Measurements from ENCODE around the gene CCP110.
A peak's percentile ranks its signal among the peaks of the same experiment; 100 is the strongest.
"Not testable (repeated sequence)": the region's sequence is repeated elsewhere in the genome, so short reads cannot be mapped to it uniquely, and the experiment has no call there.

Gene CCP110

GRCh38 chr16:19512297-19512696, 11.4 kb upstream of the CCP110 start:
- no peak for DNase-seq

GRCh38 chr16:19513377-19514053, 10.2 kb upstream of the CCP110 start:
- DNase-seq: no peak

GRCh38 chr16:19515757-19516156, 8.0 kb upstream of the CCP110 start:
- DNase-seq: no peak

GRCh38 chr16:19517424-19518089, 6.2 kb upstream of the CCP110 start:
- no peak for DNase-seq

DNA sequence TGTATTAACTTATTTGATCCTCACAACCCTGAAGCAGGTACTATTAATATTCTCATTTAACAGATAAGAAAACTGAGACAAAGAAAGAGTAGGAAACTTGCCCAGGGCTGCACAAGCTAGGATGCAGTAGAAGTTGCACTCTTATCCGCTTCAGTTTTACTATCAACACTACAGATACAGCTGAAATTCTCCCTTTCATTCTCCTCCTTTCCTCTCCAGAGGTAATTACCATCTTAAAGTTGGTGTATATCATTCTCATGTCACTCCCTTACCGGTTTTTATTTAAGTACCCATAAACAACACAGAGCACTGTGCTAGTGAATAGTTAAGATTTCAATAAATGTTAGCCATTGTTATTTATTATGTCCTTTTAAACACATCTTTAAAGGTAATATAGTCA, 5.4 kb upstream of the CCP110 start:
- DNase-seq: no peak

- no peak for DNase-seq
Observed at GRCh38 chr16:19520861-19521331, 2.8 kb upstream of the CCP110 start.

- peak; percentile 96 for DNase-seq
Observed at GRCh38 chr16:19521471-19522396, 2.0 kb upstream of the CCP110 start, which contains the start of gene GDE1. Gene GDE1 (minus strand): TSS chr16:19522098. CDS start chr16:19521964, 134 bp downstream.

DNA sequence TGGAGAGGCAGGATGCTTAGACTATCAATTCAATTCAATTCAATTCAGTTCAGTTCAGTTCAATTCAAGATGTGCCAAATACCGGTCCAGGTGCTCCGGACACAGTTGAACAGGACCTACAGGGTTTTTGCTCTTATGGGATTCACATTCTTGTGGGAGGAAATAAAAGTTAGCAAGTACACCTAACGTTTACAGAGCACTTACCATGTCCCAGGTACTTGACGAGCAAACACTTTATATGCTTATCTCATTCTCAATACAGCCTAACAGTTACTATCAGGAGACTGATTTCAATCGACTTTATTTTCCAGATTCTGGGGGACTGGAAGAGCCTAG, 1.4 kb upstream of the CCP110 start:
- DNase-seq: no peak

GRCh38 chr16:19522760-19523159, 982 bp upstream of the CCP110 start:
- DNase-seq: no peak

DNA sequence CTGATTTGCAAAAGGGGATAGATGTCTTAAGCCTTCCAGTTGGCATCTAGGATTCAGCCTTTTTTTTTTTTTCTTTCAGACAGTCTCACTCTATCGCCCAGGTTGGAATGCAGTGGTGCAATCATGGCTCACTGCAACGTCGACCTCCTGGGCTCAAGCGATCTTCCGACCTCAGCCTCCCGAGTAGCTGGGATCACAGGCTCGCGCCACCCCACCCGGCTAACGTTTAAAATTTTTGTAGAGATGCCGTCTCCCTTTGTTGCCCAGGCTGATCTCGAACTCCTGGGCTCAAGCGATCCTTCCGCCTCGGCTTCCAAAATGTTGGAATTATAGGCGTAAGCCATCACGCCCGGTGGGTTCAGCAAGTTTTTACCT, 571 bp upstream of the CCP110 start:
- no peak for DNase-seq

DNA sequence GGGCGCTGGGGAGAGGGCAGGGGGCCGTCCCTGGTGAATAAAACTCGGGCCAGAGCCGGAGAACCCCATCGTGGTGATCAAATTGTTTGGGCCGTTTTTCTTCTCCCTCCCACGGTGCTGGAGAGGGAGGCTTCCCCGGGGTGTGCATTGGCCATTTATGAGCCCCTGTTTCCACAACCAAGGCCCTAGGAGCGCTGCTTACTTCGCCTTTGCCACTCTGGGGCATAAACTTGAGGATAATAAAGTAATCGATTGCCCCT, 544 bp downstream of the CCP110 start:
- DNase-seq: no peak

DNA sequence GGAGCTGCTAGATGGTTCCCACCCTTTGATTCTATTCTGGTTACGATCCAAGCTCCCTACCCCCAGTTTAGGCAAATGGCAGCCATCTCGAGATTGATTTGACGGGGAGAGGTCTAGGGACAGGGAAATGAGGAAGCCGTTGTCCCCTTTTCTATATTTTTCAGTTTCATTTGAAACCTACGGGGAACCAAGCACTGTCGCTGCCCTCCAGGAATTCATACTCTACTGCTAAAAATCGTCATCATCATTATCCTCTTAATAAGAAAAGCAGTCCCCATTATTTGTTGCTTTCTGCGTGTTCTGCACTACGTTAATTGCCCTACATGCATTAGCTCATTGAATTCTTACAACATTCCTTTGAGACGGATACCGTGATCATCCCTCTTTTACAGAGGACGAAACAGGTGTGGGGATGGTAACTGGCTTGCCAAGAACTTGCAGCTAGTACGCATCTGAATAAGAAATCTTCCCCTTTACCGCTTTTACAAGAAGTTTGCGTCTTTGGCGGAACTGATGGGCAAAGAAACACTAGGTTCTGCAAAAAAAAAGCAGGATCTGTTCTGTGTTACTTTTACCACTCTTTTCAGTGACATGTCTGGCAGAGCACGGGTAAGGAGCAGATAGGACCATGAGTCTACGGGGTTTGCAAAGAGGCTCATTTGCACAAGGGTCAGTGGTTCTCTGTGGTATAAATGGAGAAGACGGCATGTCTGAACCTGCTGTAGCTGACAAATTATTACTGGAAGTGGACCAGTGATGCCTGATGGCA, 1.1 kb downstream of the CCP110 start:
- no peak for DNase-seq

GRCh38 chr16:19525385-19525723, 1.6 kb downstream of the CCP110 start:
- DNase-seq: no peak

DNA sequence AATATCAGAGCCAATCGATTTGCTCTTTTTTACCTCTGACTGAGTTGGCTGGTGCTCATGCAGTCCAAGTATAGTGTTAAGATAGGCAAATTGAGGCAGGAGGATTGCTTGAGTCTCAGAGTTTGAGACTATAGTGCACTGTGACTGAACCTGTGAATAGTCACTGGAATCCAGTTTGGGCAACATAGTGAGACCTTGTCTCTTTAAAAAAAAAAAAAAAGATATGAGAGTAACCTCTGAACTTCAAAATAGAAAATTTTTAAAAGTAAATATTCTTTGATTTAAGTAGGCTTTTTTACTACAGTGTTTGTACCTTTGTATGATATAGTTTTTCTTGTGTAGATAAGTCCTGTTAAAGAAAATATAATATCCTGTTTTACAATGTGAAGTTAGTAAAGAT, 3.4 kb downstream of the CCP110 start:
- DNase-seq: no peak

- DNase-seq: no peak
Observed at GRCh38 chr16:19528666-19529065, 4.9 kb downstream of the CCP110 start.

- DNase-seq: no peak
Observed at GRCh38 chr16:19532601-19533000, 8.9 kb downstream of the CCP110 start.

DNA sequence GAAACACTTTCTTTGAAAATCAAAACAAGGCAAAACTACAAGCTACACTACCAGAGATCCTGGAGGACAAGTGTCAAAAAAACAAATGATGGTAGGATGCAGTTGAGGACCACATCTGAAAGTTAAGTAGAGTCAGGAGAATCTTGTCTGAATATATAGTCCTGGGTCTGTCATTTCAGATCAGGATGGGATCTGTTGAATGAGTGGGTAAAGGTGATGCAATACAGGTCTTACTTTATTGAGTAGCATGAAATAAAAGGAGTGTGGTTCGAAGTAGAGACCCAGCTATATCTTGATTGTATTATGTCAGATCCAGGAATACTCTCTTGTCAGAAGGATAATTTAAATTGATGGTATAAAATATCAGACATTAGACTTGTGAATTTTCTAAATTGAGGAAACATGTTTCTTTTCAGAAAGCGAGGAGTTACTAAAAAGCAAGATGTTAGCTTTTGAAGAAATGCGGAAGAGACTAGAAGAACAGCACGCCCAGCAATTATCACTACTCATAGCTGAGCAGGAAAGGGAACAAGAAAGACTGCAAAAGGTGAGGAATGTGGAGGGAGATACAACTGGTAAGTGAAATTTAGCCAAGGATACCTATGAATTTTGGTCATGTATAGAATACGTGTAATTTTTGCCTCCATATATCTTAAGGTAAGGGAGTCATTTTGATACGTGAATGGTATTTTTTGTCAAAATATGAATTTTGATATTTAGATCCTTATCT, 16.7 kb downstream of the CCP110 start:
- no peak for DNase-seq

DNA sequence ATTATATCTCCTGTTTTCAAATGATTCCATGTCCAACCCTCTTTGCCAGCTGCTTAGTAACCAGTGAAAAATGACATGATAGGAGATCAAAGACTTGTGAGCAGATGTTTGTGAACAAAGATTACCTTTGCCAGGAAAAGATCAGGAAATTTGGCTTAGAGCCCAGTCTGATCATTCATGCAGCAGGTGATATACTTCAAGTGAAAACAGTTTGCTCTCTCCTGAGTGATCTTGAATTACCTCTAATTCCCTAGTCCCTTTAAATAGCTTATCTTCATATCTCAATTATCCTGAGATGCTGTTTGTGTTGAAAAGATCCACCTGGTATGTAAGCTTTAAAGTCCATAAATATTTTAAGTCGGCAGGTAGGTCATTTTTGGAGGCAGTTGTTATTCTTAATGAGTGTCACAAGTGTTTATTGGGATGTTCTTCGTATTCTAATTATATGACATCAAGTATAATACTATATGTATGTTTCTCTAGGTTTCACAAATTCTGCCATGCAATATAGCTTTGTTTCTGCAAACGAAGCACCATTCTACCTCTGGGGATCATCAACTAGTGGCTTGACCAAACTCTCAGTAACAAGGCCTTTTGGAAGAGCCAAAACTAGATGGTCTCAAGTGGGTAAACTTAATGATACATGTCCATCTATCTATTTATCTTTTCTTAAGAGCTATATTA, 18.5 kb downstream of the CCP110 start:
- no peak for DNase-seq

DNA sequence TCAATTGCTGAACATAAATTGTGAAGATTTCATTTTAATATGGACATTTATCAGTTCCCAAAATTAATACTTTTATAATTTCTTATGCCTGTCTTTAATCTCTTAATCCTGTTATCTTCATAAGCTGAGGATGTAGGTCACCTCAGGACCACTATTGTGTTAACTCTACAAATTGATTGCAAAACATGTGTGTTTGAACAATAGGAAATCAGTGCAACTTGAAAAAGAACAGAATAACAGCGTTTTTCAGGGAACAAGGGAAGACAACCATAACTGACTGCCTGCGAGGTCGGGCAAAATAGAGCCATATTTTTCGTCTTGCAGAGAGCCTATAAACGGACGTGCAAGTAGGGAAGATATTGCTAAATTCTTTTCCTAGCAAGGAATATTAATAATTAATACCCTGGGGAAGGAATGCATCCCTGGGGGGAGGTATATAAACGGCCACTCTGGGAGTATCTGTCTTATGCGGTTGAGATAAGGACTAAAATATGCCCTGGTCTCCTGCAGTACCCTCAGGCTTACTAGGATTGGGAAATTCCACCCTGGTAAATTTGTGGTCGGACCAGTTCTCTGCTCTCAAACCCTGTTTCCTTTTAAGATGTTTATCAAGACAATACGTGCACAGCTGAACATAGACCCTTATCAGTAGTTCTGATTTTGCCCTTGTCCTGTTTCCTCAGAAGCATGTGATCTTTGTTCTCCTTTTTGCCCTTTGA, 19.7 kb downstream of the CCP110 start:
- DNase-seq: not testable (repeated sequence)

- DNase-seq: no peak
Observed at GRCh38 chr16:19548144-19548543, 24.4 kb downstream of the CCP110 start.

GRCh38 chr16:19549673-19550072, 25.9 kb downstream of the CCP110 start:
- no peak for DNase-seq

All from activated CD8-positive, alpha-beta memory T cell treated with anti-CD3 and anti-CD28 coated beads, Interleukin-2, amount 50 U/mL, for 4 hours (primary cell).